Measurements from ENCODE around the gene MOB4. TPM values are rescaled to one million over a fixed set of nuclear protein-coding genes. Genes with fewer than 3 reads are reported as not detected.

The MOB4 gene
- total RNA-seq = 31.5 and 41.9 TPM in 2 replicates

GRCh38 chr2:197515739-197516392 is at the start of gene MOB4:
MOB4 (plus strand) TSS chr2:197516066; CDS start chr2:197516087, 21 bp downstream.

GRCh38 chr2:197499594-197500502 is 16.0 kb upstream of the MOB4 start, which contains the start of the genes HSPD1 and HSPE1:
HSPD1 (minus strand) TSS chr2:197499840; CDS start chr2:197498848, 992 bp downstream.
HSPE1 (plus strand) TSS chr2:197500379; CDS start chr2:197500437, 58 bp downstream.

Other genes with a start within 250 kb of the MOB4 start
- 10.4 and 11.0 TPM in 2 replicates for gene ANKRD44, start 205.3 kb upstream of the MOB4 start, total RNA-seq
- 244 and 257 TPM in 2 replicates for gene SF3B1, start 81.0 kb upstream of the MOB4 start, total RNA-seq
- gene COQ10B, start 62.5 kb upstream of the MOB4 start, total RNA-seq = 55.2 and 72.2 TPM in 2 replicates
- gene HSPD1, start 16.2 kb upstream of the MOB4 start, total RNA-seq = 207 and 385 TPM in 2 replicates
- gene HSPE1, start 15.7 kb upstream of the MOB4 start, total RNA-seq = 107 and 118 TPM in 2 replicates
- gene RFTN2, start 159.5 kb downstream of the MOB4 start, total RNA-seq = 4.2 and 5.9 TPM in 2 replicates
- gene MARS2, start 189.3 kb downstream of the MOB4 start, total RNA-seq = 4.8 and 6.7 TPM in 2 replicates

Data from smooth muscle cell of the umbilical artery (primary cell).